CD4-positive, alpha-beta T cell treated with Interleukin-15 for 4 hours (primary cell): ENCODE measurements around the gene SLC16A13.
"Not testable (repeated sequence)": the region's sequence is repeated elsewhere in the genome, so short reads cannot be mapped to it uniquely, and the experiment has no call there.

Source experiments
- DNase-seq: peaks from one replicate; pipeline ENCODE4 v3.0.0-alpha.2; 2020; ENCODE audit warnings: low spot score

SLC16A13 gene

DNA sequence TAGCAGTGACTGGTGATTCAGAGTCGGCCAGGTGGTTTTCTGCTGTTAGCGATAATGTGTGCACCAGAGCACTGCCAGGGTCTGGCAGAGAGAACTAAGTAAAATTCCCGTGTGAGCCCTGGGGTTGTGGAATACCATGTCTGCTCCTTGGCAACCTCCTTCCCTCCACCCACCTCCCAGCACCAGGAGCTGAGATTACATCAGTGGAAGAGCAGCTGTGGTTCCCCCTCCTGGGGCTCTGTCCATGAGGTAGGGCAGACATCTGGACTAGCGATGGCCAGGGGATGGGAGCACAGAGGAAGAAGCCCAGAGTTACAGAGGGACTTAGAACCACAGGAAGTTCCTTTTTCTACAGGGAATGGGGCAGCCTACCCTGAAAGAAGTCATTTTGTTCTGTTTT, 28.4 kb downstream of the SLC16A13 start:
- no peak for DNase-seq

DNA sequence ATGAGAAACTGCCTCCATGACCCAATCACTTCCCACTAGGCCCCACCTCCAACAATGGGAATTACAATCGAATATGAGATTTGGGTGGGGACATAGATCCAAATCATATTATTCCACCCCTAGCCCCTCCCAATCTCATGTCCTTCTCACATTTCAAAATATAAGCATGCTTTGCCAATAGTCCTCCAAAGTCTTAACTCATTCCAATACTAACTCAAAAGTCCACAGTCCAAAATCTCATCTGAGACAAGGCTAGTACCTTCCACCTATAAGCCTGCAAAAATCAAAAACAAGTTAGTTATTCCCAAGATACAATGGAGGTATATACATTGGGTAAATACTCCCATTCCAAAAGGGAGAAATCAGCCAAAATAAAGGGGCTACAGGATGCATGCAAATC, 31.4 kb downstream of the SLC16A13 start:
- no peak for DNase-seq

- no peak for DNase-seq
These were observed 32.5 kb downstream of the SLC16A13 start for GRCh38 chr17:7068268-7068667.

DNA sequence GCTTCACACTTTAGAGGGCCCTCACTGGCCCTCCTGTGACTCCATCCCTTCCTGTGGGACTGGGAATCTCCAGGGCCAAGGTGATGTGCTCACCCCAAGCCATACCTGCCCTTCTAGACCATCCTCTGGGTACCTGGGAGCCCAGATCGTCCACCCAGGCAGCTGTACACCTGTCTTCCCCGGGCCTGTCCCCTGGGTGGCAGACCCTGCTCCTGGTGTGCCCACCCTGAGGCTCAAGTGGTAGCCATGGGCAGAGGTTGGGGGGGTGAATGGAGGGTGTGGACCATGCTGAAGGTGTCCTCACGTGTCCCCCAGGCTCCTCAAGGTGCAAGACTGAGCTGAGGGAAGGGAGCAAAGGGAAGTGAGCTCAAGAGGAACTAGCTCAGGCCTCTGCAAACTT, 34.9 kb downstream of the SLC16A13 start:
- DNase-seq = no peak

GRCh38 chr17:7072406-7072805, 36.6 kb downstream of the SLC16A13 start:
- no peak for DNase-seq

GRCh38 chr17:7074931-7075330, 39.1 kb downstream of the SLC16A13 start:
- DNase-seq = no peak

GRCh38 chr17:7077911-7078546, 42.2 kb downstream of the SLC16A13 start:
- no peak for DNase-seq

DNA sequence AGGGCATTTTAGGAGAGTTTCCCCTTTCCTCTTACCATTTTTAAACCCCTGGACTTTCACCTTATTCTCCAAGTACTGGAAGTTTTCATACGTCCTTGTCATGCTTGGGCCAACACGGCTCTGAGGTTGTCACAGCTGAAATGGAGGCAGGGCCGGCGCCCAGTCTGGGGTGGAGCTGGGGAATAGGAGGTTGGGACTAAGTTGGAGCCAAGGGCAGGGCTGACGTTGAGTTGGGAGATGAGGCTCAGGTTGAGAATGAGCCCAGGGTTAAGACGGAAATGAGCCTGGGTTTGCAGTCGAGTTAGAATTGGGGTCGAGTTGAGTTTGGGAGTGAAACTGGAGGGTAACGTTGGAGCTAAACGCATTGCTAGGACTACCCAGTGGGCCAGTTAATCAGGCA, 42.9 kb downstream of the SLC16A13 start:
- no peak for DNase-seq

- no peak for DNase-seq
These were observed 44.0 kb downstream of the SLC16A13 start, which contains the start of gene CLEC10A for GRCh38 chr17:7079581-7080455. Gene CLEC10A (minus strand): TSS chr17:7080251. CDS start chr17:7078812, 1,439 bp downstream.

- DNase-seq = no peak
These were observed 44.7 kb downstream of the SLC16A13 start for GRCh38 chr17:7080456-7081041.

DNA sequence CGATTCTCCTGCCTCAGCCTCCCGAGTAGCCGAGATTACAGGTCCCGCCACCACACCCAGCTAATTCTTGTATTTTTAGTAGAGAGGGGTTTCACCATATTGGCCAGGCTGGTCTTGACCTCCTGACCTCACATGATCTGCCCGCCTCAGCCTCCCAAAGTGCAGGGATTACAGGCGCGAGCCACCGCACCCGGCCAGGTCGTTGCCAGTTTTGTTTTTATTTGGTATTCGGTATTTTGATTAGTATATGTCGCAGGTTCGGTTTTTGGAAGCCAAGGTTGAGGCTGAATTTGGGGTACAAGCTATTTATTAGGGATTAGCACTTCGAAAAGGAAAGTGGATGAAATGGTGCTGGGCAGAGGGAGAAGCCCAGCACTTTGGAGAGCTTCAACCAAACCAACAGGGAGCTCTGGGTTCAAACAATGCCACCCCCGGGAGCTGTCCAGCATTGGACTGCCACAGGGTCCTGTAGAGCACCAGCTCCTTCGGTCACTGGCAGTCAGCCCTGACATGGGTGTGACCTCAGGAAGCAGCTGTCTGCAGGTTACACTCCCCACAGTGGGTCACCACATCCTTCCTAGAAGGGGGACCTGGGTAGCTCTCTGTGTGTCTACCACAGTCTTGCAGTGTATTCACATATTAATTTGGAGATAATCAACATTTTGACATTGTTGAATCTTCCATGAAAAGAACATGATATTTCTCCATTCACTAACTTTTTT, 45.7 kb downstream of the SLC16A13 start:
- peak; percentile 27 for DNase-seq

- DNase-seq = no peak
These were observed 47.8 kb downstream of the SLC16A13 start for GRCh38 chr17:7083592-7083991.

DNA sequence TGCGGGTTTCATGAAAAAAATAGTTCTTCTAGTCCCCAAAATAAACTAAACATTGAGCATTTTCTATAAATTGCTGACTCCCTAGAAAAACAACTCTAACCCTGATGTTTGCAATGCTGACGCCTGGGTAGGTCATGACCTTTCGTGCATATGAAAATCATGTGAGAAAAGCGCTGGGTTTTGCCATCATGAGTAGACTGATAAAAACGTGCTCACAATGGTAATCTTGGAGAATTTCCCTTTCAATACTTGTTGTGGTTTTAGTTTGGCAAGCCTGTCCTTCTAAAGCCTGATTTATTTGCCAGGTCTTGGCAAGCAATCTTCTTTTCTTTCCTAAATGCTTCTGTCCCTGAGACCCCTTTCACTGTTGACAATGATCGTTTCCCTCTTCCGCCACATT, 48.3 kb downstream of the SLC16A13 start:
- DNase-seq = no peak

DNA sequence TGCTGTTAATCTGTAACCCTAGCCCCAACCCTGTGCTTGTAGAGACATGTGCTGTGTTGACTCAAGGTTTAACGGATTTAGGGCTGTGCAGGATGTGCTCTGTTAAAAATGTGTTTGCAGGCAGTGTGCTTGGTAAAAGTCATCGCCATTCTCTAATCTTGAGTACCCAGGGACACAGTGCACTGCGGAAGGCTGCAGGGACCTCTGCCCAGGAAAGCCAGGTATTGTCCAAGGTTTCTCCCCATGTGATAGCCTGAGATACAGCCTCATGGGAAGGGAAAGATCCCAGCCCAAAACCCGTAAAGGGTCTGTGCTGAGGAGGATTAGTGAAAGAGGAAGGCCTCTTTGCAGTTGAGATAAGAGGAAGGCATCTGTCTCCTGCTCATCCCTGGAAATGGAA, 52.6 kb downstream of the SLC16A13 start:
- not testable (repeated sequence) for DNase-seq

DNA sequence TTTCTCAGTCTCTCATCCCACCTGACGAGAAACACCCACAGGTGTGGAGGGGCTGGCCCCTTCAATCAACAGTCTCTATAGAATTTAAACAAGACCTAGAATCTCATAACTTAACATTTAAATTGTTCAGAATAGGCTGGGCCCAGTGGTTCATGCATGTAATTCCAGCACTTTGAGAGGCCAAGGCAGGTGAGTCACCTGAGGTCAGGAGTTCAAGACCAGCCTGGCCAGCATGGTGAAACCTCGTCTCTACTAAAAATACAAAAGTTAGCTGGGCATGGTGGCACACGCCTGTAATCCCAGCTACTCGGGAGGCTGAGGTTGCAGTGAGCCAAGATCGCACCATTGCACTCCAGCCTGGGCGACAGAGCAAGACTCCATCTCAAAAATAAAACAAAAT, 53.8 kb downstream of the SLC16A13 start:
- not testable (repeated sequence) for DNase-seq
